HG03064 (cell line): ENCODE measurements around the gene PLEKHG3.

ENCODE experiments used
- ATAC-seq: cut with Tn5 transposase; IDR thresholded peaks from one replicate; pipeline ENCODE4 v1.9.1; 2021; ENCODE audit warnings: low read depth; ENCODE audit not compliant: unreplicated experiment

PLEKHG3 gene

DNA sequence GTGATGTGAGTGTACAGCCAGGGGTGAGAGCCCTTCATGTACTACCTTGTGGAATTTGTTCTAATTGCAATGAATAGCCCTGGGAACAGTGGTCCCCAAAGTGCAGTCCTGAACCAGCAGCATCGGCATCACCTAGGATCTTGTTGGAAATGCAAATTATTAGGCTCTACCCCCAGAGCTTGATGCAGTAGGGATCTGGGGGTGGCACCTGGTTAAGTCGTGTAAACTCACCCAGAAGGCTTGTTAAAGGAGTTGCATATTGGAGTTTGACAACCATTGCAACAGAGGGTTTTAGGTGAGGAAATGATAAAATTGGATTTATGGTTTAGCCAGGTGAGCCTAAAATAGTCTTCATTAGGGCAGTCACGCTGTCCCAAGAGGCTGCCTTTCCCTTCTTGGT, 73.2 kb downstream of the PLEKHG3 start:
- no peak for ATAC-seq

GRCh38 chr14:64778104-64778754, 74.0 kb downstream of the PLEKHG3 start:
- no peak for ATAC-seq

- no peak for ATAC-seq
Observed at GRCh38 chr14:64779472-64779871, 75.2 kb downstream of the PLEKHG3 start.

GRCh38 chr14:64782196-64782595, 78.0 kb downstream of the PLEKHG3 start:
- ATAC-seq: no peak

GRCh38 chr14:64784006-64784405, 79.8 kb downstream of the PLEKHG3 start:
- no peak for ATAC-seq

DNA sequence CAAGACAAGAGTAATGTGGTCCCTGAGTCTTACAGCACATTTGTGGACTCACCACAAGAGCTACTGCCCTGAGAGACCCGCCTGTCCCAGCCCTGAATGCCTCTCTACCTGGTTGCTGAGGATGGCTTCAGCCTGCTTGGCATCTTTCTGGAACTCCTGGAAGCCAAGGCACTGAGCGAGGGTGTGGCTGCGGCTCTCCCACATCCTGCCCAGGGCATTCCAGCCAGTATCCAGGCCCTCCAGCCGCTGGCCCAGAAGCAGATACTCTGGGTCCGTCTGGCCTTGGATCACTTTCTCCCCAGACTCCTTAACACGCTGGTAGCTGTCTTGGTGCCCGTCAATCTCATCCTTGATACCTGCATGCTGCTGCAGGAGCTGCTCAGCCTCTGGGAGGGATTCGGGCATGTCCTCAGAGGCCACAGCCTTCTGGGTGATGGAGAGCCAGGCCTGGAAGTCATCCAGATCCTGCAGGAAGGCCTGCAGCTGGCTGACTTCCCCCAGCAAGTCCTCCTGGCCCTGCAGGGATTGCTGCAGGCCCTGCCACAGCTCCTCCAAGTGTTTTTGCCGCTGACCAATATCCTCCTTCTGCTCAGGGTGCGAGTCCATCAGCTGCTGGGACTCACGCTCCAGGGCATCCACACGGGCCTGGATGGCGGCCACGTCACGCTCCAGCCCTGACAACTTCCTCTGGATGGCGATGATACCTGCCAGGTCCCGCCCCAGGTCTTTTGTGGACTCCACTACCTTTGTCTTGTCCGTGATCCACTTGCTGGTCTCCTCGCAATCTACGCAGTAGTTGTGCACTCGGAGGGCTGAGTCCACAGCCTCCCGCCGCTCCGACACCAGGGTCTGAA, 82.3 kb downstream of the PLEKHG3 start:
- ATAC-seq: no peak

GRCh38 chr14:64787619-64788018, 83.4 kb downstream of the PLEKHG3 start:
- ATAC-seq: no peak

DNA sequence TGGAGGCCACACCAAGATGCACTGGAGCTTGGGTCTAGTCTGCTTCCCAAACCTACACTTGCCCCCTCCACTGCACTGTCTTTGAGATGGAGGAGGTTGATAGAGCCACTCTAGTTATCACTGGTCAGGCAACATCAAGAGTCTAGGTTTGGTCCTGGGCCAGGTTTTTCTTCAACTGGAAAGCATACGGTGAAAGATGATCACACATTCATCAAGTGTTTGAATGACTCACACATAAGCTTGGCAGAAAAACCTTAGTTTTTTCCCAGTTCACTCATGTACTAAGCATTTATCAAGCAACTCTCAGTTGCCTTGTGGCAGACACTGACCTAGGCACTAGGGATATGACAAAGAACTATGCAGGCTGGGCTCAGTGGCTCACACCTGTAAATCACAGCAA, 84.5 kb downstream of the PLEKHG3 start:
- ATAC-seq: no peak

DNA sequence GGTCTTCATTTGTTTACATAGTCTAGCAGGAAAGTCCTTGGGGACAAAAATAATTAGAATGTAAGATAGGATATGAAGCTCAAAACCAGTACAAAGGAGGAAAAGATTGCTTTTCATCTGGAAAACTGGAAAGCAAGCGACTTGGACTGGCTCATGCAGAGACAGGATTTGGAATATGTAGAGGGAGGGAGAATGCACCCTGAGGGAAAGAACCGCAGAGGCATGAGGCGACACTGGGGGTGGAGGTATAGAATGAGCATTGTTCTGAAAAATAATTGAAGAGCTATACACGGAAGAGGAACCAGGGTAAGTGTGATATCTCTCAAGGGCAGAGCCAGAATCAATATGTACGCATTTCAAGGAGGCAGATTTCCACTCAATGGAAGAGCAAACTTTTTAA, 85.5 kb downstream of the PLEKHG3 start:
- no peak for ATAC-seq

DNA sequence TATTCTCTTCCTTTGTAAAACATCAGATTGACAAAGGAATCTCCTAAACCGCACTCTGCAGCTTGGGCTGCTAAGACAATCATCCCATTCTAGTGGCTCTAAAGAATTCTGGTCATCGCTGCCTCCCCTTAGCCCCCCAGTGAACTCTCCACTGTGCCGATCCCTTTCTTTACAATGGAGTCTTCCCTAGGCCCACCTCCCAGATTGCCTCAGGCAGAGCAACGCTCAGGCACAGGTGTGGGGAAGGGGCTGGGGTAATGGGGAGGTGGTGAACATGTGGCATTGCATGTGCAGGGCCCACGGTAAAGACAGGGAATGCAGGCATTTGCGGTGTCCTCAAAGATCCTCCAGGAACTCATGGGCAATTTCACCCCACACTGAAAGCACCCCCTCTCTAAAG, 86.3 kb downstream of the PLEKHG3 start:
- no peak for ATAC-seq

GRCh38 chr14:64792231-64792630, 88.0 kb downstream of the PLEKHG3 start:
- ATAC-seq: no peak

DNA sequence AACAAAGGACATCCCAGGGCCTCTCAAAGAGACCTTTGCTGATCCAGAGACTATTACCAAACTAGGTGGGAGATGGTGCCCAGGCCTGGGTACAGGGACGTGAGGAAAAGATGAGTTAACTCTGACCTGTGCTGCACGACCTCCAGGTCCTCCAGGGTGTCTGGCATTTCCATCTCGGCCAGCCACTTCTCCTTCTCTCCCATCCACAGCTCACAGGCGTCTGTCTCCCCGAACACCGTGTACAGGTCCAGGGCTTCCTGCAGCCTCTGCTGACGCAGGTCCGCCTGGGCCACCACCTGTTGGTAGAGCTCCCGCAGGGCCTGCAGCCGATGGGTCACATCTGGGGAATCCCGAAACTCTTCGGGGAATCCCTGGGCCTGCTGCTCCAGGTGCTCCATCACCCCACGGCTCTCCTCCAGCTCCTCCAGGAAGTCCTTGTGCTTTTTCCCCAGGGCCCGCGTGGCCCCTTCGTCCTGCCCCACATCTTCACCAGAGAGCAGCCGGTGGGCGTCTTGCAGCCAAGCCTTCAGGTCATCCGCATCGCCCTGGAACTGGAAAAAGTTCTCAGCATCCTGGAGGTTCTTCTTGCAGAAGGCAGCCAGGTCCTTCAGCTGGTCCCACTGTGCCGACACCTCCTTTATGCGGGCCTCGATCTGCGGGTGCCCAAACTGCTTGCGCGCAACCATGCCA, 88.8 kb downstream of the PLEKHG3 start:
- ATAC-seq: no peak

- no peak for ATAC-seq
Observed at GRCh38 chr14:64795211-64795610, 91.0 kb downstream of the PLEKHG3 start.

DNA sequence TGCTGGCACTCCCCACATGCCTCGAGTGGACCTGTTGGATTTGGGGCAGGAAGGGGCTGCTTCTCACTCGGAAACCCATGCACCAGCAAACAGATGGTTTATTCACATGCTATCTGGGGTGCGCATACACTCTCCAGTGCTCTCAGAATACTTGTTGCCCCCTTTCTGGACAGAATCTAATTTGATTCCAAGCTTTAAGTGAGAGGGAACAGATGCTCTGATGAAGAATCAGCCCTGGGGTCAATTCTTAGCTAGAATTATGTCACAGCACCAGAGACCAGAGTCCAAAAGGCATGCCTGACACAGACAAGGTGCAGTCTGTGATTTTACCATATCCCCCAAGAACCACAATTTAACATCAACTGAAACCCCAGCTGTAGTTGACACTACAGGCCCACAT, 91.7 kb downstream of the PLEKHG3 start:
- no peak for ATAC-seq

GRCh38 chr14:64796369-64796768, 92.1 kb downstream of the PLEKHG3 start:
- ATAC-seq: no peak

DNA sequence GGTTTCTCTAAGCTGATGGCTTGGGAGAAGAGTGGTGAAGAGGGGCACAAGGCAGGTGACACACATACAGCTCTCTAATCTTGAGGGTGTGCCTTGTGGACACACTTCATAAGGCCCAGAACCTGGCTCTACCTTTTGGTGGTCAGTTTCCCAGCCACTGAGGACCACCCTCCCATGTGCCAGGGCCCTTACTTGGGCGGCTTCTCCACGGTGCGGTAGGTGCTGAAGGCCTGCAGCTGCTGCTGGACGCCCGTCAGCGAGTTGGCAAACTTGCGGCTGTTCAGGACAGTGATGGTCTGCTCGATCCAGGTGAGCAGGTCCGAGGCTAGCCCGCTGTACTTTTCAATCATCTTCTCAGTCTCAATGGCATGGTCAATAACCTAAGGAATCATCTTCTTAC, 95.3 kb downstream of the PLEKHG3 start:
- no peak for ATAC-seq
